HG03565 (cell line): ENCODE results near the gene ADD3.

Source experiments
- ATAC-seq: cut with Tn5 transposase; IDR thresholded peaks from one replicate; pipeline ENCODE4 v1.9.1; 2021; ENCODE audit warnings: mild to moderate bottlenecking, moderate library complexity; ENCODE audit not compliant: unreplicated experiment

ADD3 gene

DNA sequence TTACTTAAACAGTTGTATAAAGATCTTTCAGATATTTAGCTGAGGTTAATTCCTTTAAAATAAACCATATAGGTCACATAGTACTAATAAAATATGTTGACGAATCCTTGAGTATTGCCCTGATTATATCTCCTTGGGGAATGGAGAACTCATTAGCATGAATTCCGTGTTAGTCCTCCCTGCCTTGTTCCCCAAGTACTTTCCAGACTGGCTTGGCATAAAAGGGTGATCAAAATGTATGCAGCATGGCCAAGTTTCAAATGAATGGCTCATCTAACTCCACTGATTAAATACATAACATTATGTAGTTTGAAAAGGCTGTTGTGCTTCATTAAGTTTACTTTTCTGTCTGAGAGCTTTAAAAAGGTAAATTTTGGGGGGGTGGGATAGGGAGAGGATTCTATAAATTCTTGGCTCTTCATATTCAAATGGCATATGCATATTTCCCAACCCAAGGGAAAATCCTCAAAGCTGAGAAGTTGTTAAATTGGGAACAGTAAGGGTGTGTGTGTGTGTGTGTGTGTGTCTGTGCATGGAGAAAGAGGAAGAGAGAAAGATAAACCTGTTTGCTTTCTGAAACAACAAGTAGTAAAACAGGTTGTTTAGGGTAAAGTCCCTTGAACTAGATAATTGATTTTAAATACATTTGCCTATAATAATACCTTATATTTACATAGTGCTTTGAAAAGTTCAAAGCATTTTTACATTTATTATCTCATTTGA is 4.8 kb upstream of the ADD3 start:
- no peak for ATAC-seq

- ATAC-seq, result no peak
These were observed 4.3 kb upstream of the ADD3 start for GRCh38 chr10:110003524-110003885.

GRCh38 chr10:110005719-110006118 is 2.1 kb upstream of the ADD3 start:
- no peak for ATAC-seq

- ATAC-seq, result no peak
These were observed 1.2 kb upstream of the ADD3 start for GRCh38 chr10:110006358-110007160.

DNA sequence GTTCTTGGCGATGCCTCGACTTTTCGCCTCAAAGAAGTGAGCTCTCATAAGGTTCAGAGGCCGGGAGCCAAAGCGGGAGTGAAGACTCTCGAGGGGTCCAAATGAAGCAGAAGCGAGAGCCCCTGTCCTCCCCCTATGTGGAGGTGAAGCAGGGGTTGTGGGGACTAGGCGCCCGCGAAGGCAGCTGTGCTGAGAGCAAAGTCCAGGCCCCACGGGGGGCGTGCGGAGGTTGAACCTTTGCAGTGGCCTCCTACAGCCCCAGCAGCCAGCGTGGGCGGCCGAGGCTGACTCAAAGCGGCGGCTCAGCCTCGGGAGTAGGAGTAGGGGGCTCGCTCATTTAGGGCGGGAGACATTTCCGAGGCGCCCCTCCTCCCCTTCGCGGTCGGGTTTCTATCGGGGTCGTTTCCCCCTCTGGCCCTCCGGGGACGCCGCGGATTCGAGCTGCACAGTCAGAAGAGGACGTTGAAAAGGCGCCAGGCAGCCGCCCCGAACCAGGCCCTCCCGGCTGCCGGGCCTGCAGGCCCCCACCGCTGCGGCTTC is 553 bp upstream of the ADD3 start:
- ATAC-seq, result peak; percentile 25

DNA sequence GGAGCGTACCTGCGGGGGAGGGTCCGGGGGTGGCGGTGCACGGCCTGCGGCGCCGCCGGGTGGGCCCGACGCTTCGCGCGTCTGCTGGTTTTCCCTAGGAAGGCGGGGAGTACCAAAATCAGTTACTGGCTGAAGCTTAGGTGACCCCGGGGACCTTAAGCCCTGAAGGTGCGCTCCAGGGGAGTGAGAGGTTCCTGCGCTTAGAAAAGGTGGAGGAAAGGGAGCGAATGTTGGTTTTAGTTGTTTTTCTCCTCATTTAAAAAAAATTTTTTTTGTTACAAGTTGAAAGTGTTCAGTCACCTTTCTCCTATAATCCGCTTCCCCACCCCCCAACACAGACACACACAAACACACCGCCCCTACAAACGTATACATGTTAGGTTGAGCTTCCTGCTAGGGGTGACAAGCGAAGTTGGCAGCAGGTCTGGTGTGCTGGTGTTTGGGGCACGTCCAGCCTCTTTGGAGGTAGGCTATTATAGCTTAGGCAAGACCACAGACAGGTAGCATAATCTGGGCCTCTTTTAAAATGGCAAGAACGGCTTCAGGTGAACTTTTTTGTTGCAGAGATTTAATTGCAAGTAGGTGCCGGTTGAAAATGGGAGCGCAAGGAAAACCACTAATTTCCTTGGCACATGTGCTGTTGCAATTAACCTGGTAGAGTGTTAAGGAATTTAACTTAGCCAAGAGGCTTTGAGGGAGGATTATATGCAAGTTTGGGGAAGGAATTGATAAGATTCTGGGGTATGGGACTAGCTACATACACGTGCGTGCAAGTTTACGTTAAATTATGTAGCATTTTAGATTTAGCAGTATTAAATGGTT is 945 bp downstream of the ADD3 start:
- ATAC-seq, result no peak

DNA sequence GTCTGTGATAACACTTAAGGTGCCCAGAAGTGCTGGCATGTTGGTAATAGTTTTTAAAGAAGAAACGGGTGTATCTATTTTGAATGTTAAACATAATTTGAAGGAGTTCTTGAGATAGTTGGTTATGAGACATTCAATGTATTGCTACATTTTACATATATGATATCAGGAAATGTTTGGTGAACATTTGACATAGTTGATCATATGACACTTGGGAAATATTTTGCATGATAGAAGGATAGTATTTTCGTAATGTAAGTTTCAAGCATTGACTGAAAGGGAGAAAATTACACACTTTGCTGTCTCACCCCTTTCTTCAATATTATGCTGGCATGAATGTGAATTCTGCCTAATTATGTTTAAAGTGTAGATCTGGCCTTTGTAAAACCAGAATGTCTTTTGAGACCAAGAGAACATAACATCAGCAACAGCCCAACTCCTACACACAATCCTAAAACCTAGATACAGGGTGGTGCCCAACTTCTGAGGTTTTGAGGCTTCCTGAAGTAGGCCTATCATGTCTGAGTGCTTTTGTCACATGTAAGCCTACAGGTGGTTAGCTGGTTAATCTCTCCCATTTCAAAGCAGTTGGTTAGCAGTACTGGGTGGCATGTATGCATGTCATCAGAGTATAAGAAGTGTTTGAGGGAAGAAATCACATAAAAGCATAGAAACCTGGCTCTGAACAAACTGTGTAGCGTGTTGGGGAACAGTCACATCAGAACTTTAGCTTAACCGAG is 2.1 kb downstream of the ADD3 start:
- ATAC-seq, result peak; percentile 35

DNA sequence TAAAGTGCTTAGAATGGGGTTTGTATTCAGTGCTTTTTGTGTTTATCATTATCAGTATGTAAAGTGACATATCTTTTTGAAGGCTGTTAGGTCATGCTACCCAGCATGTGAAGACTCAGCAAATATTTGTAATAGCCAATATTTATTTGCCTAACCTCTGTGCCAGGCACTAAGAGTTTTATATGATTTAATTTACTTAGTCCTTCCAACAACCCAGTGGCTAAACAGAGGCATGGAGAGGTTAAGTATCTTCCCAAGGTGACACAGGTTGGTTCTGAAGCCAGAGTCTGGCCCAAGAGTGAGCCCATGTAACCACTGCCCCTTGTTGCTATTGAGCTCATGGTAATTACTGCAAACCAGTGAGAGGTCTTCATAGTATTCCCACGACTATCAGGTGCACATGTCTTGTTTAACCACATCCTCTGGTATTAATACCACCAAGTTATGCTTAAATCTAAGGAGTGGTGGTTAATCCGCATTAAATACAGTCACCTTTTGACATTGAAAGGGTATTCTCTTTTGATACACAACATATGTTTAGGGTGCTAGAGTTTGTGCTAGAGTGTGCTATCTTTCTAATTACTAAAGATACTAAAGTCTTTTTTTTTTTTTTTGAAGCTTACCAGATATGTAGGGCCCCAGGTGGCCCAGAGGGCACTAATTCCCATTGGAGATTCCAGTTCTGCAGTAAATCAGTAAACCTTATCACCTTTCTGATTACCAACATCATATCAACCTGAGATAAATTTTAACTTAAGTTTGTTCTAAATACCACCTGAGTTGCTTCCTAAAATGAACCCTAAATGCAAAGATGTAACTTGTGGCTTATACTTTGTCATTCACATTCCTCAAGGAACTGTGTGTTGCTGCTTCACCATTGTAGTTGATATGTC is 2.9 kb downstream of the ADD3 start:
- ATAC-seq, result peak; percentile 8

DNA sequence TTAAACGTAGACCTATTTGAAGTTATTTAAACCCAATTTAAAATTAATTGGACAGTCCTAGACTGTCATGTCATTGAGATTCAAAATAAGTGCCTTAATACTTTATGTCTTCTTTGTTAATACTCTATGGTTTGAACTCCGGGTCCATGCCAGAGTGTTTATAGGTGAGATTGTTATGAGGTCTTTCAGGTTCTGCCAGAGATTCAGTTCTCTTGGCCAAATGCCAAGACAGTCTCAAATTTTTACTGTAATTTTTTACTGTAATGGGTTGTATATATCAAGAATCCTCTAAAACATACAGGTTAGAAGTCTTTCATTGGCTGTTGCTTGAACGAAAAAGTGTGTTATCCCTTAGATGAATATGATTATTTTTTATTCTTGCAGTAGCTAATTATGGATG is 3.9 kb downstream of the ADD3 start:
- ATAC-seq, result no peak

DNA sequence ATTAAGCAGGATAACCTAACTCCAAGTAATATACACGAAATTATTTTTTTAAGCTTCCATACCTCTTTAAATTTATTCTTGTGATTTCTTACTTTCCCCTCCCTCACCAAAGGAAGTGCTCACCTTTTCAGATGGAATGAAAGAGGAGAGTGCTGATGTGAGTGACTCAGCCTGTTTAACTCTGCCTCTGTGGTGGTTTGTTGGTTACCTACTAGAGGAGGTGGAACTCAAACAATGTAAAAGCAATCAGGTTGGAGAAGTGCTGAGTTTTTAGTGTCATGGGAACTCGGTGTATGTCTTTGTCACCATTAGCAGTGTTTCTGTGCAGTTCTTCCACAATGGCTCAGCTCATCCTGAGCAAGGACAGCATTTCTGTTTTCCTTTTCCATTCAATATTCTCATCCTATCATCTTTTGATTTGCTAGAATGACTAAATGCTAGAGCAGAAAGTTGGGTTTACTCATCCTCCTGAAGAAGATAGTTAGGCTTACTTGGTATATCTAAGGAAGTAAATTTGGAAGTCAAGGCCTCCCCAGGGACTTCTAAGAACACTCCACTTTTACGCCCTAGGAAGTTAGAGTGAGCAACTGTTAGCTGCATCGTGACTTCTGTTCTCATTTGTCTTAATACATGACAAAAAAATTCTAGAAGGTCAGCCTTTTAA is 6.0 kb downstream of the ADD3 start:
- no peak for ATAC-seq

DNA sequence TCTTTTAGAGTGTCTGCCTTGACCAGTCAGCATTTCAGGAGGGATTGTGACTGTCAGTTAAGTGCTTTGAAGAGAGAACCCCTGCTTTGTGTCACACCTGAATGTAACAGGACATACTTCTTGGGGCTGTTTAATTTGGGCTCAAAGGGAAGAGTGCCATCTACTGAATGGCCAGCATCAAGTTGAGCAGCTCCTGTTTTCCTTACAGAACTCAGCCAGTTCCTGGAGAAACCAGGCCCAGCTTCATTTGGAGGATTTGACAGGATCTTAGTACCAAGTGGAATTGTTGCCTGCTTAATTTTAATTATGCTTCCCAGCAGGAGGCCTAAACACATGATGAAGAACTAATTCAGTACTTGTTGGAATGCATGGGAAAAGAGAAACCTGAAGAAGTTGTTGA is 8.3 kb downstream of the ADD3 start:
- ATAC-seq, result no peak

- ATAC-seq, result no peak
These were observed 9.3 kb downstream of the ADD3 start for GRCh38 chr10:110017052-110017451.

DNA sequence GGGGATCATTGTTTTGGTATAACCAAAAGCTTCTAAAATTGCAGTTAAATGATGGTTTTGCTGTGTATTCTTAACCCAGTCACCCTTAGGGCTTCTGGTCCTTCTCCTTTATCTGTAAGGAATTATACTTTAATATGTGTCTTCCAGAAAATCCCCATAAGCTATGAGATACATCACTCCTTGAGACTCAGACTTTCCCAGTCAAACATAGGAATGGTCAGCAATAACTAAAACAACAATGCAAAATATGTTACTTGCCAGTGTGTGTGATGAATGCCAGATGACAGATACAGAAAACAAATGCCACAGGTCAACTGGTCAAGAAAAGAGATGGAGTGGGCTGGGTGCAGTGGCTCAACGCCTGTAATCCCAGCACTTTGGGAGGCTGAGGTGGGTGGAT is 10.1 kb downstream of the ADD3 start:
- no peak for ATAC-seq

- ATAC-seq, result no peak
These were observed 12.5 kb downstream of the ADD3 start for GRCh38 chr10:110020265-110020664.

DNA sequence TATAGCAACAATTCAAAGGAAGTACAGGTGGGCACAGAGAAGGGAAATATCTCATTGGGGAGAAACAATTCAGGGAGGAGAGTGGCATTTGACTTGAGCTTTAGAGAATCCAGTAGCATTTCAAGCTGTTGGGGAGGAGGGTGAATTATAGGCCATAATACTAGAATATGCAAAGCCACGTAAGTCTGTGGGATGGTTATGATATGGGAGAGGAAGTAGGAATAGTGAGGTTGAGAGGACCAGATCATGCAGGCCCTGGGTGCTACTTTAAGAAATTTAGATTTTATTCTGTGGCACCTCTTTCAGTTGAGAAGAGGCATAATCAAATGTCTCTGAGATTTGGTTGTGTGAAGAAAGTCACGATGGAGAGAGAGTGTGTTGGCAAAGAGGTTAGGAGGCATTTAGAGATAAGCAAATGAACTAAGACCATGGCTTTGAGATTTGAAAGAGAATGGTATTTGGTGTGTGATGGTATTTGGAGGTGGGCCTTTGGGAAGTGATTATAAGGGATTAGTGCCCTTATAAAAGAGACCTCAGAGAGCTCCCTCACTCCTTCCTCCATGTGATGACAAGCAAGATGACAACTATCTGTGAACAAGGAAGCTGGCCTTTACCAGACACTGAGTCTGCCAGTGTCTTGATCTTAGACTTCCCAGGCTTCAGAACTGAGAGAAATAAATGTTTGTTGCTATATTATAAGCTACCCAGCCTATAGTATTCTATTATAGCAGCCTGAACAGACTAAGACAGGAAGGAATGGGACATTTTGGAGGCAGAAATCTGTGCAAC is 15.1 kb downstream of the ADD3 start:
- no peak for ATAC-seq

DNA sequence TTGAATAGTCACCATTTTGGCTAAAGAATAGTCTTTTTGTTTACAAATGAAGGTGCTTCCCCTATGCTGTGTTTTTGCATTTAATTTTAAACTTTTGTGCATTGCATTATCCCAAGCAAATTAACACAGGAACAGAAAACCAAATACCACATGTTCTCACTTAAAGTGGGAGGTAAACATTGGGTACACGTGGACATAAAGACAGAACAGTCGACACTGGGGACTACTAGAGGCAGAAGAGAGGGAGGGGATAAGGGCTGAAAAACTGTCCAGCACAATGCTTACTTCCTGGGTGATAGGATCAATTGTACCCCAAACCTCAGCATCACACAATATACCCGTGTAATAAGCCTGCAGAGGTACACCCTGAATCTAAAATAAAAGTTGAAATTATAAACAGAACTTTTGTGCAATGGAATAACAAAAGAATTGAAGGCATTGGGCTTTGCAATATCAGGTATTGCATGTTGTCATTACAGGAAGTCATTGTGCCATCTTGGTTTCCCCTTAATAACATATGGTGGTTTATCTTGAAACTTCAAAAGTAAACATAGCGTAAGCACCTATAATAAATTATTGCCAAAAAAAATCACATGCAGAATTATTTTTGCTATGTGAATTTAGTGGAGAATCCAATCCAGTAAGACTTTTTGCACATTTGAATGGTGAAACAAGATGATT is 16.1 kb downstream of the ADD3 start:
- no peak for ATAC-seq

- ATAC-seq, result no peak
These were observed 21.7 kb downstream of the ADD3 start for GRCh38 chr10:110029450-110029849.
